Activated CD8-positive, alpha-beta T cell treated with anti-CD3 and anti-CD28 coated beads, Interleukin-2, amount 10 ng/mL, durations not matched to agents 7 days and 5 days (primary cell): Measurements from ENCODE around the gene MYO16. TPM values are rescaled to one million over a fixed set of nuclear protein-coding genes. Genes with fewer than 3 reads are reported as not detected.

Experiments
- ATAC-seq: fragments of 150-1000 bp; cut with Tn5 transposase; one replicate; pipeline ENCODE4 v1.10.0; 2021; ENCODE audit warnings: moderate library complexity
- CTCF ChIA-PET: fragments of 350-600 bp; sonication (Branson Sonifier 250); formaldehyde crosslinking; loops from one replicate; lab custom pipeline; 2021; ENCODE audit warnings: antibody characterized with exemption; lab: Charles Lee
- POLR2A ChIA-PET: fragments of 350-600 bp; sonication (Branson Sonifier 250); formaldehyde crosslinking; loops from one replicate; lab custom pipeline; 2021; ENCODE audit warnings: antibody characterized with exemption; lab: Charles Lee
- DNase-seq: peaks from one replicate; pipeline ENCODE4 v3.0.0-alpha.2; 2020
- H3K27ac Mint-ChIP-seq: one replicate; pipeline ENCODE4 v1.8.0; 2021; ENCODE audit warnings: mild to moderate bottlenecking, mixed read lengths
- H3K27me3 Mint-ChIP-seq: one replicate; pipeline ENCODE4 v1.8.0; 2021; ENCODE audit warnings: low read depth, mixed read lengths
- H3K36me3 Mint-ChIP-seq: one replicate; pipeline ENCODE4 v1.8.0; 2021; ENCODE audit warnings: low read depth, mixed read lengths
- H3K4me1 Mint-ChIP-seq: one replicate; pipeline ENCODE4 v1.8.0; 2021; ENCODE audit warnings: low read depth, mixed read lengths
- H3K4me3 Mint-ChIP-seq: one replicate; pipeline ENCODE4 v1.8.0; 2021; ENCODE audit warnings: mild to moderate bottlenecking, mixed read lengths
- H3K9me3 Mint-ChIP-seq: one replicate; pipeline ENCODE4 v1.8.0; 2022; ENCODE audit warnings: mixed read lengths; ENCODE audit not compliant: insufficient read depth
- total RNA-seq, 2 experiments: library from RNA; stranded (reverse); gene quantifications; one replicate each; pipeline ENCODE4 v1.2.3, GENCODE V29; 2021

The MYO16 gene
- total RNA-seq, 2 experiments from 2014 or later, result not detected

DNA sequence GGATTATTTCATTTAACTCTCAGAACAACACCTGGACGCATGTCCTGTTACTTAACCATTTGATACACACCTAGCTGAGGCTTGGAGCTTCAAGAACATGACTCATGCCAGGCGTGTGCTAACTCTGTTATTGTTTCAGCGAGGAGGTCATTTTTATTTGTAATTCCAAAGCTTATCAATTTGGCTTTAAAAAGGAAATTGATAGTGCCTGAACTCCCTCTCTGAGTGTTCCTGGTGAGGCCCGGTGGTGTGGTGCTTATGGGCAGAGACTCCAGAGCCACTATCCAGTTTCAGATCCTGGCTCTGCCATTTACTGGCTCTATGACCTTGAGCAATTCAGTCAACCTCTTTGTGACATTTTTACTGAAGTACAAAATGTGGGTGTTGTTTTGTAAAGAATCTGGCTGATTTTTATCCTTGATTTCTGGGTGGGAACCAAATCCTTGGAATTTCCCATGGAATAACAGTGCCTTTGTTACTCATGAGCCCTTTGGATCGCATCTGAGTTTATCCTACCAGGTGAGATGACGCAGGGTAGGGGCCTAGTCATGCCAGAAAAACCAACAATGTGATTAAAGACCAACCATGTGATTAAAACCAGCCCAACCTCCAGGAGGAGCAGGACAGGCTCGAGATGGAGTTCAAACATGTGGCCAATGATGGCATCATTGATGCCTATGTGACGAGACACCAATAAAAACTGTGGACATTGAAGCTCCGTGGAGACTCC lies 198.8 kb downstream of the MYO16 start:
- H3K27ac Mint-ChIP-seq, result no peak overlapping the region
- POLR2A ChIA-PET, result no interaction called here
- H3K9me3 Mint-ChIP-seq, result peaks cover 3% of the 10 kb centered on the region

DNA sequence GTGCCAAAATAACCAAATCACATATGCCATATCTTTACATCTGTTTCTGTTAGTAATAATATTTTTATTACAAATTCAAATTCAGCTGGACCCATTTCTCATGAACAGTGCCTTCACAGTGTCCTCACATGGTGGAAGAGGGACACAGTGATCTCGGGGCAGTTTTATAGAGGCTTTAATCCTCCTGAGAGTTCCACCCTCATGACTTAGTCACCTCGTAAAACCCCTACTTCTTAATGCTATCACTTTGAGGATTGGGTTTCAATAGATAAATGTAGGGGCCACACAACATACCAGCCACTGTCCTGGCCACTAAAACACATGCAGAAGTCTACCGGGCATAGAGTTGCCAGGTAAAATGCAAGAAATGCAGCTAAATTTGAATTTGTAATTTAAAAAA lies 201.5 kb downstream of the MYO16 start:
- peaks cover 3% of the 10 kb centered on the region for H3K9me3 Mint-ChIP-seq
- ChIA-PET POLR2A (no interaction called here), CTCF (no interaction called here)
- H3K27ac Mint-ChIP-seq, result no peak overlapping the region
- ATAC-seq, result no peak
- no peaks in the 10 kb centered on the region for H3K4me1 Mint-ChIP-seq
- H3K4me3 Mint-ChIP-seq, result no peak overlapping the region
- H3K27me3 Mint-ChIP-seq, result no peaks in the 10 kb centered on the region
- H3K36me3 Mint-ChIP-seq, result no peaks in the 10 kb centered on the region
- DNase-seq, result no peak

More for the DNA sequence above, 198.8 kb downstream of the MYO16 start:
- DNase-seq (no peak), ATAC-seq (no peak)
- H3K4me3 Mint-ChIP-seq, result no peak overlapping the region
- no peaks in the 10 kb centered on the region for H3K4me1 Mint-ChIP-seq
- no peaks in the 10 kb centered on the region for H3K36me3 Mint-ChIP-seq
- CTCF ChIA-PET, result no interaction called here
- no peaks in the 10 kb centered on the region for H3K27me3 Mint-ChIP-seq

DNA sequence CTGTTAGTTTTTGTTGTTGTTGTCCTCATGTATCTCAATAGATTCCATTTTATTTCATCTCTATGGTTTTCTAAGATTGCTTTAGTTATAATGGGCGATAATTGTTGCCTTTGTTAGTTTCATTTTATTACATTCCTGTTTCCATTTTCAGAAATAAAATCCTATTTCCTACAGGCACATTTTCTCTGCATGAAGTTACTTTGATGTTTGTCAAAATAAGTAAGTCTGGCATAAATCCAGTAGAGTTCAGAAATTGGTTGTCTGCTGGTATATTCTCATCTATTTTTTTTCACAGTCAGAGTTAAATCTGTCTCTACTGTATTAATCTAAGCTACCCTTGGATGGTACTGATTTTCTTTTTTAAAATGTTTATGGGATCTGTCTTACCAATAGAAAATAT lies 204.1 kb downstream of the MYO16 start:
- Mint-ChIP-seq H3K27ac (no peak overlapping the region), H3K4me3 (no peak overlapping the region), H3K36me3 (no peaks in the 10 kb centered on the region), H3K27me3 (no peaks in the 10 kb centered on the region), H3K4me1 (no peaks in the 10 kb centered on the region), H3K9me3 (no peaks in the 10 kb centered on the region)
- DNase-seq (no peak), ATAC-seq (no peak)
- ChIA-PET POLR2A (no interaction called here), CTCF (no interaction called here)

DNA sequence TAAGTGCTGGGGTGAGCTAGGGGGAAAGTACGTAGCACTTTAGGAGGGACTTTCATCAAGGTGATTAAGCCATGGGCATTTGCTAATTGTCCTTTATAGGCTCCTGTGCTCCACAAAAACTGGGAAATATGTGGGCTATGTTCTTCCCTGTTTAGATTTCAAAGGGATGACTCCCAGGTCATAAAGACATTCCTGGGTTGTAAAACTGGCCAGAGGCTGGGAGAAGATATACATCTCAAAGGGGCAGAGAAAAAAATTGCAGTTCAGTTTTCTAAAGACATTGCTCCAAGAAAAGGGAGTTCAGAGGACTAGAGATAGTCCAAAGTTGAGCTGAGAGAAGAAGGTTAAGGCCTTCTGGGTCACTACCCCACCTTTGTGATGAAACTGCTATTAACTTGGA lies 204.8 kb downstream of the MYO16 start:
- Mint-ChIP-seq H3K9me3 (no peaks in the 10 kb centered on the region), H3K4me3 (no peak overlapping the region), H3K36me3 (no peaks in the 10 kb centered on the region), H3K27ac (no peak overlapping the region), H3K27me3 (no peaks in the 10 kb centered on the region), H3K4me1 (no peaks in the 10 kb centered on the region)
- no peak for DNase-seq
- ATAC-seq, result no peak
- CTCF ChIA-PET, result no interaction called here
- POLR2A ChIA-PET, result no interaction called here

DNA sequence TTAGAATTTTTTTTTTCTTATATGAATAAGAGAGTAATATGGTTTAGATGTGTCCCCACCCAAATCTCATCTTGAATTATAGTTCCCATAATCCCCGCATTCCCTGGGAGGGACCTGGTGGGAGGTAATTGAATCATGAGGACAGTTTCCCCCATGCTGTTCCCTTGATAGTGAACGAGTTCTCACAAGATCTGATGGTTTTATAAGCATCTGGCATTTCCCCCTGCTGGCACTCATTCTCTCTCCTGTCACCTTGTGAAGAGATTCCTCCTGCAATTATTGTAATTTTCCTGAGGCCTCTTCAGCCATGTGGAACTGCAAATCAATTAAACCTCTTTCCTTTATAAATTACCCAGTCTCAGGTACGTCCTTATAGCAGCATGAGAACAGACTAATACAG lies 205.7 kb downstream of the MYO16 start:
- no peaks in the 10 kb centered on the region for H3K9me3 Mint-ChIP-seq
- no peak overlapping the region for H3K4me3 Mint-ChIP-seq
- DNase-seq, result no peak

DNA sequence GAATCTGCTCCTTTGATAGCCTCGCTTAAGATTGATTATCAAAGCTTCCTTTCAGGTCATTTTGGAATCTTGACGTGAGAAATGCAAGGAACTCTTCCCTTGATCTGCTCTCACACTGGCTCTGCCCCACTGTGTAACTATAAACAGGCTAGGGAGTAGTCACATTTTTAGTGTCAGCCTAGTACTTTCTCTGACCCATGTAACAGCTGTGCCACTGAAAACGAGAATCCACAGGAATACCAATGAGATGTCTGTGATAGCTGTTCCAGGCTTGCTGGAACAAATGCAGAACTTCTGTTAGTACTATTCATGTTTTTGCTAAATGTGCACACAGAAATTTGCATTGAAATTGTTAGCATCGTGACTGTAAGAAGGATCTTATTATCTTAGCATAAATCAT lies 221.3 kb downstream of the MYO16 start:
- H3K36me3 Mint-ChIP-seq, result no peaks in the 10 kb centered on the region
- H3K4me3 Mint-ChIP-seq, result no peak overlapping the region
- no peak for DNase-seq
- POLR2A ChIA-PET, result no interaction called here
- H3K27me3 Mint-ChIP-seq, result no peaks in the 10 kb centered on the region
- ATAC-seq, result no peak
- no peaks in the 10 kb centered on the region for H3K9me3 Mint-ChIP-seq
- no peaks in the 10 kb centered on the region for H3K4me1 Mint-ChIP-seq
- no peak overlapping the region for H3K27ac Mint-ChIP-seq
- CTCF ChIA-PET, result no interaction called here

More for the DNA sequence above, 205.7 kb downstream of the MYO16 start:
- H3K27ac Mint-ChIP-seq, result no peak overlapping the region
- no peak for ATAC-seq
- H3K4me1 Mint-ChIP-seq, result no peaks in the 10 kb centered on the region
- H3K36me3 Mint-ChIP-seq, result no peaks in the 10 kb centered on the region
- no peaks in the 10 kb centered on the region for H3K27me3 Mint-ChIP-seq
- CTCF ChIA-PET, result no interaction called here
- POLR2A ChIA-PET, result no interaction called here

DNA sequence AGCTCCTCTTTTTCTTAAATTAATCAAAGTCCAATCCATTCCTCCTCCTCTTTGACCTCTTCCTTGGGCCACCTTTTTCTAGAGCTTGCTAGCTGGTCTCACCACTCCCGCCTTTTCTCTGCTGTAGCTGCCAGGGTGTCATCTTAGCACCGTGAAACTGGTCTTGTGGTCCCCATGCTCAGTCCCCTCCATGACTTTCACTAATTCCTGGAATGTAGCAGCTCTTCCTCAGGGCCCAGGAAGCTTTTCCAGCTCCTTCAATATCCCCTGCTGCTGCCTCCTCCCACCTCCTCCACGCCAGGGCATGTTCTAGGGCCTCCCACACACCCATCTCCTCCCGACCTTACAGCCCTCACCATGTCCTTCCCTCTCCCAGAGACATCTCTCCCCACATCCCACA lies 222.2 kb downstream of the MYO16 start:
- Mint-ChIP-seq H3K9me3 (no peaks in the 10 kb centered on the region), H3K27ac (no peak overlapping the region), H3K27me3 (no peaks in the 10 kb centered on the region), H3K4me3 (no peak overlapping the region), H3K4me1 (no peaks in the 10 kb centered on the region), H3K36me3 (no peaks in the 10 kb centered on the region)
- DNase-seq, result no peak
- POLR2A ChIA-PET, result no interaction called here
- no peak for ATAC-seq
- CTCF ChIA-PET, result no interaction called here

DNA sequence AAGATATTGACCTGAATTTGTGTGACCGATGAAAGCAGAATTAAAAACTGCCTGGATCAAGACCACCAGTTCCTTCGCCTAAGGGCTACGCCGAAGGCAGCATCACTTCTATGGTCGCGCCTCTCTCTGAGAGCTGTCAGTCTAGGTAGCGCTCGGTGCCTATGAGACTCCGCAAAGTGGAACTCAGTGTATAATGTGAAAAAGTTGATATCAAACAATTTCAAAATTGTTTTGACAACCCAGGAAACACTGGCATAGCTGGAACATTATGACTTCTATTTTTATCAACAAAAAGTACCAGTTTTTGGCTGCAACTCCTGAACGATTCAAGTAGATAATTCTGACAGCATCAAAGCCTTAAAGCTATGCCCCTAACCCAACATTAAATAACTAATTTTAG lies 223.6 kb downstream of the MYO16 start:
- H3K4me1 Mint-ChIP-seq, result no peaks in the 10 kb centered on the region
- H3K36me3 Mint-ChIP-seq, result no peaks in the 10 kb centered on the region
- no peaks in the 10 kb centered on the region for H3K27me3 Mint-ChIP-seq
- no peak overlapping the region for H3K27ac Mint-ChIP-seq
- DNase-seq (no peak), ATAC-seq (no peak)
- no peak overlapping the region for H3K4me3 Mint-ChIP-seq
- ChIA-PET CTCF (interaction anchor here (1.2 kb wide), 1 partner anchor 11 kb away, joined by 3 read pairs; no protein-coding TSS in a partner anchor), POLR2A (no interaction called here)
- H3K9me3 Mint-ChIP-seq, result no peaks in the 10 kb centered on the region

DNA sequence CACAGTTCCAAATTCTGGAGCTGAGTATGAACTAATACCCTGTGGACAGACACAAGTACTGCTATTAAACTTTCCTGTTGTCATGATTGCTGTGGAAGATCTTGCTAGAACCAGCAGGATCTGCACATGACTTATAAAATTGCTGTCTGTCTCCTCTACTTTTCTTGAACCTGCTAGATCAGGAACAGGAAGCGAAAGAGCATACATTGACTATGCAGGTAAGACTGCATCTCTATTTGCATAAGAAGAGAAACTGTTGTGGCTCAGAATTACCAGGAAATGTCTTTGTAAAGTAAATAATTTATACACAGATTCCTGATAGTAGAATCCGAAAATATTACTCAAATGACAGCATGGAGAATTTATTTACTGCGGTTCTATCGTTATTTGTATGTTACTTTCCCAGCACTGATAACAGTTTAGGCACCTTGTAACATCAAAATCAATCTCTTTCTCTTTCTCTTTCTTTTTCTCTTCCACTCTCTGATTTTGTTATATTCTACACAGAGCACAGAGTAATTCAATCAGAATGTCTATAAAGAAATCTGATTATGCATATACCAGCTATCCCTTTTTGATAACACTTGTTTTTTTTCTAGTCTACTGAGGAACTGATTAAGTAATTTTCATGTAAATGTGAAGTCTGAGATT lies 226.5 kb downstream of the MYO16 start:
- no peaks in the 10 kb centered on the region for H3K36me3 Mint-ChIP-seq
- ChIA-PET POLR2A (interaction anchor here (0.6 kb wide), 1 partner anchor 633 kb away, joined by 4 read pairs; no protein-coding TSS in a partner anchor), CTCF (no interaction called here)
- H3K27me3 Mint-ChIP-seq, result no peaks in the 10 kb centered on the region
- no peak for DNase-seq
- H3K4me3 Mint-ChIP-seq, result no peak overlapping the region
- no peaks in the 10 kb centered on the region for H3K9me3 Mint-ChIP-seq
- no peaks in the 10 kb centered on the region for H3K4me1 Mint-ChIP-seq
- no peak overlapping the region for H3K27ac Mint-ChIP-seq
- no peak for ATAC-seq

DNA sequence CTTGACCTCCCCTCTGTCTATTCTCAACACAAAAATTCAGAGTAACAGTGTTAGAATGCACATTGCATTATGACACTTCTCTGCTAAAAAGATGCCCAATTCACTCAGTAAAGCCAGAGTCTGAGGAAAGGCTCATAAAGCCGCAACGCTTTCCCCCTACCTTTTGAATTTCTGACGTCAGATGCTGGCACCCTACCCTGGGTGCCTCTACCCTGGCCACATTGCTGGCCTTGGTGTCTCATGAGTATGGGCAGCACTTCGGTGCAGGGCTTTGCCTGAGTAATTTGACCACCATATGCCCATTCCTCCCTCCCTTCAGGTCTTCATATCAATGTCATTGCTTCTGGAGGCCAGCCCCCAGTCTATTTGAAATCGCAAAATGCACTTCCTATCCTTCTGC lies 229.3 kb downstream of the MYO16 start:
- ATAC-seq, result no peak
- Mint-ChIP-seq H3K4me1 (no peaks in the 10 kb centered on the region), H3K4me3 (no peak overlapping the region), H3K27ac (no peak overlapping the region), H3K9me3 (no peaks in the 10 kb centered on the region), H3K27me3 (no peaks in the 10 kb centered on the region), H3K36me3 (no peaks in the 10 kb centered on the region)
- DNase-seq, result no peak
- ChIA-PET POLR2A (no interaction called here), CTCF (no interaction called here)

DNA sequence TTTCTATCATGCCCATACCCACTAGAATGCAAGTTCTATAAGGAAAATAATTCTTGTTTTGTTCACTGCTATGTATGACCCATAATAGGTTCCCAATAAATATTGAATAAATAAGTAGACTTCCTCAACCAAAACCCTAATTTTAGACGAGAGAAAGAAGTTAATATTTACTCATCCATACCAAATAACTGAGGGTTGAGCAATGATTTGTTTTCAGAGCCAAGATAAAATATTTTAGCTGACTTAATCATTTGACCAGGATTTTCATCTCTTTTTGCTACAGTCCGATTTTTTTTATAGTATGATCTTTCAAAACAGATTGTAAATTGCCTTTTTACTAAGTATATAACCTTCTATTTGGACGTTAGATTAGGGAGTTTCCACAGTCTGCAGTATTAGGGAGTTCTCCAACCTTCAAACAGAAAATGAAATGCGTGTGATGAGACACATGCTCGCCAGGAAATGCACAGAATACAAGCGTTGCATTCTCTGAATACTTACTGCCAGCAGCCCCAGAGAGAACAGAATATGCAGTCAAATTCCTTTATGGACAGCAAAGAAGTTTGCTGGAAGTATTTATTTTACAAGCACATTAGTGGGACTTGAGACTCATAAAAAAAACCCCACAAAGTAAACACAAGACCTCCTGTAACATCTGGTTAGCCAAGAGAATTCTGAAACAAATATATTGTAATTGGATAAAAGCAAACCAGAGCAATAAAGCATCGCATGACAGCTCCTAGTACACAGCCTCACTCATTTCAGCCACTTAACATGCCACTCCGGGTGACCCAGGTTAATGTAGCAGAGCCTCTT lies 230.0 kb downstream of the MYO16 start:
- no peaks in the 10 kb centered on the region for H3K36me3 Mint-ChIP-seq
- no peak for ATAC-seq
- no peaks in the 10 kb centered on the region for H3K4me1 Mint-ChIP-seq
- POLR2A ChIA-PET, result no interaction called here
- H3K4me3 Mint-ChIP-seq, result no peak overlapping the region
- no peaks in the 10 kb centered on the region for H3K27me3 Mint-ChIP-seq
- no peak for DNase-seq
- H3K9me3 Mint-ChIP-seq, result no peaks in the 10 kb centered on the region
- no peak overlapping the region for H3K27ac Mint-ChIP-seq
- CTCF ChIA-PET, result interaction anchor here (0.6 kb wide), 1 partner anchor 56 kb away, joined by 3 read pairs; no protein-coding TSS in a partner anchor

DNA sequence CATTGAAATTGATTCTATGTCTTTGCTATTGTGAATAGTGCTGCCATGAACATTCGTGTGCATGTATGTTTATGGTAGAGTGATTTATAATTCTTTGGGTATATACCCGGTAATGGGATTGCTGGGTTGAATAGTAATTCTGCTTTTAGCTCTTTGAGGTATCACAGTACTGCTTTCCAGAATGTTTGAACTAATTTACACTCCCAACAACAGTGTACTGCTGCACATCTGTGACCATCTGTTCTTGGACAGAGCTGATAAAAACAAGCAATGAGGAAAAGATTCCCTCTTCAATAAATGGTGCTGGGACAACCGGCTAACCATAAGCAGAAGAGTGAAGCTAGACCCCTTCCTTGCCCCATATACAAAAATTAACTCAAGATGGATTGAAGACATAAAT lies 231.0 kb downstream of the MYO16 start:
- ATAC-seq, result no peak
- Mint-ChIP-seq H3K27ac (no peak overlapping the region), H3K36me3 (no peaks in the 10 kb centered on the region), H3K27me3 (peaks cover 2% of the 10 kb centered on the region), H3K4me3 (no peak overlapping the region), H3K4me1 (no peaks in the 10 kb centered on the region), H3K9me3 (no peaks in the 10 kb centered on the region)
- DNase-seq, result no peak
- ChIA-PET POLR2A (no interaction called here), CTCF (no interaction called here)
